Measurements from ENCODE around the gene DLK1. TPM values are rescaled to one million over a fixed set of nuclear protein-coding genes. Genes with fewer than 3 reads are reported as not detected.

DLK1 gene
- total and polyA plus RNA-seq, 12 donors, result 1.3 to 35.0 (median 7.3) TPM

- intact Hi-C loops (cut with DNase I), result no loop called here
- 75 to 80% methylated on average over 7 of the region's 7 CpGs for WGBS, 2 donors
- no peak for TF ChIP-seq CTCF (IDR thresholded peaks at IDR 0.05)
Observed at GRCh38 chr14:100764471-100765115, 37.9 kb downstream of the DLK1 start.

GRCh38 chr14:100765296-100765695, 38.6 kb downstream of the DLK1 start:
- 88 to 99% methylated on average over 2 of the region's 2 CpGs for WGBS, 2 donors

More at GRCh38 chr14:100764471-100765115, 37.9 kb downstream of the DLK1 start:
- no peaks in the 10 kb centered on the region for H3K4me1 ChIP-seq
- peaks cover 0 to 28% (median 11%) of the 10 kb centered on the region in 7 donors for H3K27me3 ChIP-seq
- H3K4me3 ChIP-seq, result no peak overlapping the region
- no peak overlapping the region for H3K27ac ChIP-seq
- H3K36me3 ChIP-seq, result no peaks in the 10 kb centered on the region
- no peaks in the 10 kb centered on the region for H3K9me3 ChIP-seq
- DNase-seq (no peak), ATAC-seq (no peak)

GRCh38 chr14:100765991-100766390, 39.3 kb downstream of the DLK1 start:
- peaks cover 0 to 4% (median 0%) of the 10 kb centered on the region in 11 donors for H3K9me3 ChIP-seq
- WGBS, 2 donors, result 91 to 94% methylated on average over 7 of the region's 7 CpGs
- H3K27me3 ChIP-seq, result peaks cover 0 to 40% (median 17%) of the 10 kb centered on the region in 7 donors
- no peaks in the 10 kb centered on the region for H3K4me1 ChIP-seq
- DNase-seq (no peak), ATAC-seq (no peak)
- TF ChIP-seq CTCF (IDR thresholded peaks at IDR 0.05), result no peak
- H3K36me3 ChIP-seq, result no peaks in the 10 kb centered on the region
- no peak overlapping the region for H3K27ac ChIP-seq
- no peak overlapping the region for H3K4me3 ChIP-seq
- intact Hi-C loops (cut with DNase I), result no loop called here

More at GRCh38 chr14:100765296-100765695, 38.6 kb downstream of the DLK1 start:
- DNase-seq (no peak), ATAC-seq (no peak)
- Histone ChIP-seq H3K4me3 (no peak overlapping the region), H3K27me3 (peaks cover 0 to 33% (median 14%) of the 10 kb centered on the region in 7 donors), H3K36me3 (no peaks in the 10 kb centered on the region), H3K27ac (no peak overlapping the region), H3K9me3 (no peaks in the 10 kb centered on the region), H3K4me1 (no peaks in the 10 kb centered on the region)
- TF ChIP-seq CTCF (IDR thresholded peaks at IDR 0.05), result no peak
- intact Hi-C loops (cut with DNase I), result no loop called here

GRCh38 chr14:100767003-100767787, 40.5 kb downstream of the DLK1 start:
- Histone ChIP-seq H3K4me1 (no peaks in the 10 kb centered on the region), H3K36me3 (no peaks in the 10 kb centered on the region), H3K27me3 (peaks cover 0 to 42% (median 17%) of the 10 kb centered on the region in 7 donors), H3K27ac (no peak overlapping the region), H3K4me3 (no peak overlapping the region), H3K9me3 (peaks cover 0 to 14% (median 0%) of the 10 kb centered on the region in 11 donors)
- TF ChIP-seq CTCF (IDR thresholded peaks at IDR 0.05), result no peak
- intact Hi-C loops (cut with DNase I), result no loop called here
- 77 to 83% methylated on average over 15 of the region's 15 CpGs for WGBS, 2 donors
- no peak for ATAC-seq
- DNase-seq, result no peak
